Heart left ventricle (tissue), 13 donors: ENCODE results near the gene PISD.

ENCODE experiments used
- CTCF ChIP-seq, 12 donors: fragments of 200-600 bp; sonication (generic) in 4 of 12; IDR thresholded peaks; one replicate each; pipeline versions ENCODE4 v1.5.0 to v1.8.0; 2018 to 2022; ENCODE audit warnings: antibody characterized with exemption in 12 of 12, mild to moderate bottlenecking in 5 of 12
- POLR2A ChIP-seq, 2 donors: fragments of 450-650 bp; IDR thresholded peaks; one replicate each; pipeline ENCODE4 v1.6.1; 2017; ENCODE audit warnings: antibody characterized with exemption in 2 of 2, mild to moderate bottlenecking in 2 of 2, moderate library complexity in 2 of 2
- donor health status: ischemic (EF 13 %, LVEDD 7.1; RV severe dilation, severe dysfunction).
- donor health status: DM: no; HTN: yes; CAD: no.
- donor health status: DM: no; HTN: no; CAD: no.
- donor health status: ischemic (EF 25% LVEDD 6.9; RV normal size, moderate dysfunction).
- donor health status: ischemic (EF 25% LVEDD 5.7; RV mildly dilated, moderate dysfunction).
- donor health status: ischemic (EF 35%, LVEDD 5.7; RV mildly dilated, moderate dysfunction).
- donor health status: nonischemic (EF 11% LVEDD 7.7; RV severe dilation, severe dysfunction).
- donor health status: DM: yes; HTN: yes; CAD: no.
- donor health status: PGD.
- donor health status: ischemic (EF 29% LVEDD 5.4; RV normal size, mild dysfunction).
- donor health status: nonischemic (EF 23%, LVEDD 6.1; RV moderate dilation, normal function).

- no peak for TF ChIP-seq POLR2A (IDR thresholded peaks at IDR 0.05)
- no peak for TF ChIP-seq CTCF (IDR thresholded peaks at IDR 0.05)
Observed at GRCh38 chr22:31637891-31638618, 24.0 kb downstream of the PISD start.
